Activated CD8-positive, alpha-beta T cell treated with anti-CD3 and anti-CD28 coated beads for 36 hours (primary cell): Measurements from ENCODE around the gene C10orf67. TPM values are rescaled to one million over a fixed set of nuclear protein-coding genes. Genes with fewer than 3 reads are reported as not detected.
"Not testable (repeated sequence)": the region's sequence is repeated elsewhere in the genome, so short reads cannot be mapped to it uniquely, and the experiment has no call there.

ENCODE experiments used
- ATAC-seq: fragments of 200-7000 bp; cut with Tn5 transposase; one replicate; pipeline ENCODE4 v1.10.0; 2021; ENCODE audit warnings: mild to moderate bottlenecking, moderate library complexity
- CTCF ChIA-PET: fragments of 350-600 bp; sonication (Branson Sonifier 250); formaldehyde crosslinking; loops from one replicate; lab custom pipeline; 2021; ENCODE audit warnings: antibody characterized with exemption; lab: Charles Lee
- POLR2A ChIA-PET: fragments of 350-600 bp; sonication (Branson Sonifier 250); formaldehyde crosslinking; loops from one replicate; lab custom pipeline; 2021; ENCODE audit warnings: antibody characterized with exemption; lab: Charles Lee
- DNase-seq: peaks from one replicate; pipeline ENCODE4 v3.0.0-alpha.2; 2020
- H3K27ac Mint-ChIP-seq: one replicate; pipeline ENCODE4 v1.8.0; 2021; ENCODE audit warnings: mild to moderate bottlenecking, mixed read lengths
- H3K27me3 Mint-ChIP-seq: one replicate; pipeline ENCODE4 v1.8.0; 2021; ENCODE audit warnings: mixed read lengths
- H3K36me3 Mint-ChIP-seq: one replicate; pipeline ENCODE4 v1.8.0; 2021; ENCODE audit warnings: low read depth, mixed read lengths
- H3K4me1 Mint-ChIP-seq: one replicate; pipeline ENCODE4 v1.8.0; 2021; ENCODE audit warnings: low read depth, mixed read lengths
- H3K4me3 Mint-ChIP-seq: one replicate; pipeline ENCODE4 v1.8.0; 2021; ENCODE audit warnings: mild to moderate bottlenecking, moderate library complexity, mixed read lengths
- H3K9me3 Mint-ChIP-seq: one replicate; pipeline ENCODE4 v1.8.0; 2021; ENCODE audit warnings: mixed read lengths
- intact Hi-C: fragments of 100-400 bp; cut with micrococcal nuclease; formaldehyde crosslinking; loops from one replicate; pipeline ENCODE4 v1.10.0; 2022
- total RNA-seq, 2 experiments: library from RNA; stranded (reverse); gene quantifications; one replicate each; pipeline ENCODE4 v1.2.3, GENCODE V29; 2021
- TF ChIP-seq, protein P1 (sequence below): fragments of 200-600 bp; IDR thresholded peaks from one replicate; pipeline ENCODE4 v1.8.0; 2022; ENCODE audit warnings: antibody characterized with exemption, mild to moderate bottlenecking

The C10orf67 gene
- under 1 TPM; 0.25 to 0.32 TPM for total RNA-seq

DNA sequence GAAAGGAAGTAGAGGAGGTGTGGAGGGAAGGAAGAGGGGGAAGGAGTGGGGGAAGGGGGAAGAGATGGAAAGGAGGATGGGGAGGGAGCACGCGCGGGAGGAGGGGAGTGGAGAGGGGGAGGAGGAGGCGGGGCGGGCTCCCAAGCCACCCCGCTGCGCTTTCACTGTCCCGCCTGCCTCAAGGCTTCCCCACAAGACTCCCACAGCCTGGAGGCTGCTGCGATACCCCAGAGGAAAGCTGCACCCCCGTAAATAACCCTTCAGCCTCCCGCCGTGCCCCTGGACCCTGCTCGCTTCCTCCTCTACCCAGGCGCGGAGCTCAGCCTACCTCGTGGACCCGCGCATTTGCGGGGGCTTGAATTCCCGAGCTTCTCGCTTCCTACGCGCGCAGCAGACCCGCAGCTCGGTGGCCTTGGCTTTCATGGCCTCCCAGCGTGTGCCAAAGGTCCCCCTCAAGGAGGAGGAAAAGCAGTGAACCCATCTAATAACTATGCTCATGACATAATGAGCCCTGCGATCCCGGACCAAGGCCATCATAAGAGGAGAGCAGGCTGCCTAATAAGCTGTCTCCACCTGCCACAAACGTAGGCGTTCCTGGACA is at the start of gene C10orf67:
C10orf67 (minus strand) TSS at position 557 of the 601 bp plus-strand sequence; CDS start at position 534, 23 bp downstream.
- H3K9me3 Mint-ChIP-seq, result no peaks in the 10 kb centered on the region
- CTCF ChIA-PET, result no interaction called here

DNA sequence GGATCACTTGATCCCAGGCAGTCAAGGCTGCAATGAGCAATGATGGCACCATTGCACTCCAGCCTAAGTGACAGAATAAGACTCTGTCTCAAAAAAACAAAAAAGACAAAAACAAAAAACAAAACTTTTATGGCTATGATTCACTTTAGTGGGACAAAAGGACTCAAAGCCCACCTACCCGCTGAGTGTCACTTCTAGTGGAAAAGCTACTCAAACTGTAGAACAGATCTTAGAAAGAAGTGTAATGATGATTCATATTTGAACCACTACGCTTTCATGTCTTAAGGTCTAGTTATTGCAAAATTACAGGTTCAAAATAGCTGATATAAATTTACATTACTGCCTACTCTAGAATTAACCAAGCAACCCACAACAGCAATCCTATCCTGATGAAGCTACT is 47.2 kb upstream of the C10orf67 start:
- ChIA-PET CTCF (interaction anchor here (1.2 to 1.5 kb wide), 2 partner anchors 15 to 17 kb away, joined by 3 to 4 read pairs; no protein-coding TSS in a partner anchor), POLR2A (no interaction called here)
- TF ChIP-seq, protein P1, sequence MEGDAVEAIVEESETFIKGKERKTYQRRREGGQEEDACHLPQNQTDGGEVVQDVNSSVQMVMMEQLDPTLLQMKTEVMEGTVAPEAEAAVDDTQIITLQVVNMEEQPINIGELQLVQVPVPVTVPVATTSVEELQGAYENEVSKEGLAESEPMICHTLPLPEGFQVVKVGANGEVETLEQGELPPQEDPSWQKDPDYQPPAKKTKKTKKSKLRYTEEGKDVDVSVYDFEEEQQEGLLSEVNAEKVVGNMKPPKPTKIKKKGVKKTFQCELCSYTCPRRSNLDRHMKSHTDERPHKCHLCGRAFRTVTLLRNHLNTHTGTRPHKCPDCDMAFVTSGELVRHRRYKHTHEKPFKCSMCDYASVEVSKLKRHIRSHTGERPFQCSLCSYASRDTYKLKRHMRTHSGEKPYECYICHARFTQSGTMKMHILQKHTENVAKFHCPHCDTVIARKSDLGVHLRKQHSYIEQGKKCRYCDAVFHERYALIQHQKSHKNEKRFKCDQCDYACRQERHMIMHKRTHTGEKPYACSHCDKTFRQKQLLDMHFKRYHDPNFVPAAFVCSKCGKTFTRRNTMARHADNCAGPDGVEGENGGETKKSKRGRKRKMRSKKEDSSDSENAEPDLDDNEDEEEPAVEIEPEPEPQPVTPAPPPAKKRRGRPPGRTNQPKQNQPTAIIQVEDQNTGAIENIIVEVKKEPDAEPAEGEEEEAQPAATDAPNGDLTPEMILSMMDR, result no peak
- H3K27me3 Mint-ChIP-seq, result no peaks in the 10 kb centered on the region
- H3K36me3 Mint-ChIP-seq, result no peaks in the 10 kb centered on the region
- H3K9me3 Mint-ChIP-seq, result no peaks in the 10 kb centered on the region
- peak; percentile 32 for DNase-seq
- intact Hi-C loops, result no loop called here
- no peak overlapping the region for H3K4me3 Mint-ChIP-seq
- ATAC-seq, result peak; percentile 74
- peaks cover 8% of the 10 kb centered on the region for H3K4me1 Mint-ChIP-seq
- no peak overlapping the region for H3K27ac Mint-ChIP-seq

More for the DNA sequence above, at the start of gene C10orf67:
- Mint-ChIP-seq H3K4me1 (peaks cover 31% of the 10 kb centered on the region), H3K27me3 (peaks cover 8% of the 10 kb centered on the region), H3K36me3 (no peaks in the 10 kb centered on the region), H3K4me3 (peak within 1 kb of the TSS; percentile 74), H3K27ac (peak within 1 kb of the TSS; percentile 67)
- DNase-seq, result no peak
- POLR2A ChIA-PET, result no interaction called here
- TF ChIP-seq, protein P1, result no peak
- intact Hi-C loops, result no loop called here
- ATAC-seq, result peak; percentile 49

DNA sequence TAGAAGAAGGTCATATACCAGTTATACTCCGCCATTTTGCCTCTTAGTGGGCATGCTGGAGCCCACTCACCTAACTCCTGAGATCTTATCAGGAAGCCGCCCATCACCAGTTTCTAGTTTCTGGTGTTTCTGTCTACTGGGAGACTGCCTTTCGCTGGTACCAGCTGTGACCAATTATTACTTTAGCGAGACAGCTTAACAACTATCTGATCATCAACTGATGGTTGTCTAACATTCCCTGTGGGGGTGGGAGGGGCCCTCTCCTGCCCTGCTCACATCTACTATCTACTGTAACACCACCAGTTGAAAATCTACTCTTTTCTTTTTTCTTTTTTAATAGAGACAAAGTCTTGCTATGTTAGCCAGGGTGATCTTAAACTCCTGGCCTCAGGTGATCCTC is 46.2 kb upstream of the C10orf67 start:
- TF ChIP-seq, protein P1, result no peak
- Mint-ChIP-seq H3K4me1 (peaks cover 8% of the 10 kb centered on the region), H3K27ac (no peak overlapping the region), H3K4me3 (no peak overlapping the region), H3K27me3 (no peaks in the 10 kb centered on the region), H3K36me3 (no peaks in the 10 kb centered on the region), H3K9me3 (no peaks in the 10 kb centered on the region)
- intact Hi-C loops, result no loop called here
- ChIA-PET CTCF (interaction anchor here (1.2 to 1.5 kb wide), 2 partner anchors 14 to 16 kb away, joined by 3 to 4 read pairs; no protein-coding TSS in a partner anchor), POLR2A (no interaction called here)
- DNase-seq (no peak), ATAC-seq (no peak)

DNA sequence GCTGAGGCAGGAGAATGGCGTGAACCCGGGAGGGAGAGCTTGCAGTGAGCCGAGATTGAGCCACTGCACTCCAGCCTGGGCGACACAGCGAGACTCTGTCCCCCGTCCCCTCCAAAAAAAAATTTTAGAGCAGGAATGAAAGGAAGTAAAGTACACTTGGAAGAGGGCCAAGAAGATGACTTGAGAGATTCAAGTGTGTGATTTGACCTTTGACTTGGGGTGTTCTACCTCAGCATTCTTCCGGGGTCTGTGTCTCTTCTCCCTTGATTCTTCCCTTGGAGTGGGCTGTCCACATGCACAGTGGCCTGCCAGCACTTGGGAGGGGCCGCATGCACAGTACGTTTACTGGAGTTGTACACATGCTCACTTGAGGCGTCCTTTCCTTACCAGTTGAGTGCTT is 45.8 kb upstream of the C10orf67 start:
- intact Hi-C loops, H3K9me3 Mint-ChIP-seq, ATAC-seq, POLR2A ChIA-PET, DNase-seq, H3K27me3 Mint-ChIP-seq, H3K36me3 Mint-ChIP-seq, H3K4me1 Mint-ChIP-seq, H3K27ac Mint-ChIP-seq, H3K4me3 Mint-ChIP-seq: not testable (repeated sequence)
- CTCF ChIA-PET, result interaction anchor here (1.2 kb wide), 1 partner anchor 16 kb away, joined by 4 read pairs; no protein-coding TSS in a partner anchor

DNA sequence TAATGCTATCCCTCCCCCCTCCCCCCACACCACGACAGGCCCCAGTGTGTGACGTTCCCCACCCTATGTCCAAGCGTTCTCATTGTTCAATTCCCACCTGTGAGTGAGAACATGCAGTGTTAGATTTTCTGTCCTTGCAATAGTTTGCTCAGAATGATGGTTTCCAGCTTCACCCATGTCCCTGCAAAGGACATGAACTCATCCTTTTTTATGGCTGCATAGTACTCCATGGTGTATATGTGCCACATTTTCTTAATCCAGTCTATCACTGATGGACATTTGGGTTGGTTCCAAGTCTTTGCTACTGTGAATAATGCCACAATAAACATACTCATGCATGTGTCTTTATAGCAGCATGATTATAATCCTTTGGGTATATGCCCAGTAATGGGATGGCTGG is 42.9 kb upstream of the C10orf67 start:
- ATAC-seq, intact Hi-C loops, H3K27ac Mint-ChIP-seq, H3K27me3 Mint-ChIP-seq, H3K4me3 Mint-ChIP-seq, CTCF ChIA-PET, H3K9me3 Mint-ChIP-seq, POLR2A ChIA-PET, H3K36me3 Mint-ChIP-seq, H3K4me1 Mint-ChIP-seq, DNase-seq: not testable (repeated sequence)

DNA sequence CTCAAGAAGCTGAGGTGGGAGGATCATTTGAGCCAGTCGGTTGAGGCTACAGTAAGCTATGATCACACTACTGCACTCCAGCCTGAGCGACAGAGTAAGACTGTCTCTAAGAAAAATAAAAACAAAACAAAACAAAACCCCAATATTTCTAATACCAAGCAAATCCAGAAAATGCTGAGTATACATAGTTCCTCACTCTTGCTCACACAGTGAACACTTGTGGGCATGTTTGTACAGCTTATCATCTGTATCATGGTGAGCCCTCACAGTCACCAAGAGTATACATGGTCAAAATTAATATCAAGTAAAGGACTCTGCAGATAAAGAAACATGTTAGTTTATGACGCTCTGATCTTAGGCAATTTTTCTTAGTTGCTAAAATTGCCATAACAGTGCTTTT is 41.5 kb upstream of the C10orf67 start:
- no peak for DNase-seq
- POLR2A ChIA-PET, result no interaction called here
- CTCF ChIA-PET, result interaction anchor here (0.7 kb wide), 1 partner anchor 10 kb away, joined by 3 read pairs; no protein-coding TSS in a partner anchor
- no peaks in the 10 kb centered on the region for H3K36me3 Mint-ChIP-seq
- H3K9me3 Mint-ChIP-seq, result no peaks in the 10 kb centered on the region
- H3K27ac Mint-ChIP-seq, result no peak overlapping the region
- H3K4me3 Mint-ChIP-seq, result no peak overlapping the region
- TF ChIP-seq, protein P1, result no peak
- H3K4me1 Mint-ChIP-seq, result no peaks in the 10 kb centered on the region
- no peaks in the 10 kb centered on the region for H3K27me3 Mint-ChIP-seq
- intact Hi-C loops, result no loop called here
- no peak for ATAC-seq
